Neural progenitor cell (in vitro differentiated cells): ENCODE measurements around the gene CHMP4B. TPM values are rescaled to one million over a fixed set of nuclear protein-coding genes. Genes with fewer than 3 reads are reported as not detected.
A peak's percentile ranks its signal among the peaks of the same experiment; 100 is the strongest.

ENCODE experiments used
- DNase-seq: peaks from one replicate; pipeline ENCODE4 v3.0.0-alpha.2; 2016; ENCODE audit warnings: low spot score
- H2AFZ ChIP-seq: fragments of 200-600 bp; sonication (generic); replicated peaks from 2 replicates; pipeline ENCODE4 v1.6.1; 2016; ENCODE audit warnings: antibody characterized with exemption
- H3F3A ChIP-seq: fragments of 200-600 bp; sonication (generic); 2 replicates; pipeline ENCODE4 v1.6.1; 2016; ENCODE audit warnings: antibody characterized with exemption, low read depth
- H3K27ac ChIP-seq: fragments of 200-600 bp; sonication (generic); 2 replicates; pipeline ENCODE4 v1.5.1; 2016; ENCODE audit warnings: mild to moderate bottlenecking
- H3K27me3 ChIP-seq: fragments of 200-600 bp; sonication (generic); 2 replicates; pipeline ENCODE4 v1.6.1; 2016; ENCODE audit warnings: mild to moderate bottlenecking, moderate library complexity
- H3K36me3 ChIP-seq: fragments of 200-600 bp; sonication (generic); 2 replicates; pipeline ENCODE4 v1.5.1; 2016
- H3K4me1 ChIP-seq: fragments of 200-600 bp; sonication (generic); 2 replicates; pipeline ENCODE4 v1.6.1; 2016; ENCODE audit warnings: mixed run types
- H3K4me2 ChIP-seq: fragments of 200-600 bp; sonication (generic); 2 replicates; pipeline ENCODE4 v1.6.1; 2016
- H3K4me3 ChIP-seq: fragments of 200-600 bp; sonication (generic); 2 replicates; pipeline ENCODE4 v1.5.1; 2016
- H3K79me2 ChIP-seq: fragments of 200-600 bp; sonication (generic); 2 replicates; pipeline ENCODE4 v1.6.1; 2016; ENCODE audit warnings: low read depth
- H3K9ac ChIP-seq: fragments of 200-600 bp; sonication (generic); 2 replicates; pipeline ENCODE4 v1.6.1; 2016
- H3K9me3 ChIP-seq: fragments of 200-600 bp; sonication (generic); 2 replicates; pipeline ENCODE4 v1.5.1; 2016; ENCODE audit warnings: low read depth
- H4K20me1 ChIP-seq: fragments of 200-600 bp; sonication (generic); 2 replicates; pipeline ENCODE4 v1.6.1; 2016; ENCODE audit warnings: low read depth
- H3K27ac Mint-ChIP-seq: 3 replicates; pipeline ENCODE4 v1.8.0; 2021; ENCODE audit warnings: mixed read lengths
- H3K27me3 Mint-ChIP-seq: 2 replicates; pipeline ENCODE4 v1.8.0; 2022; ENCODE audit warnings: low read depth, mild to moderate bottlenecking, inconsistent platforms, moderate library complexity, mixed read lengths; ENCODE audit not compliant: insufficient read depth
- H3K36me3 Mint-ChIP-seq: 3 replicates; pipeline ENCODE4 v1.8.0; 2021; ENCODE audit warnings: mixed read lengths
- H3K4me1 Mint-ChIP-seq: 3 replicates; pipeline ENCODE4 v1.8.0; 2021; ENCODE audit warnings: mixed read lengths
- H3K4me3 Mint-ChIP-seq: 3 replicates; pipeline ENCODE4 v1.8.0; 2021; ENCODE audit warnings: mild to moderate bottlenecking, moderate library complexity, mixed read lengths
- H3K9me3 Mint-ChIP-seq: 3 replicates; pipeline ENCODE4 v1.8.0; 2020; ENCODE audit warnings: mixed read lengths
- EZH2 ChIP-seq: fragments of 200-600 bp; sonication (generic); IDR thresholded peaks from 2 replicates; pipeline ENCODE4 v1.6.1; 2017; ENCODE audit warnings: antibody characterized with exemption, mild to moderate bottlenecking, moderate library complexity
- EZH2phosphoT487 ChIP-seq: fragments of 200-600 bp; sonication (generic); IDR thresholded peaks from 2 replicates; pipeline ENCODE4 v1.6.1; 2017; ENCODE audit warnings: antibody characterized with exemption
- total RNA-seq: library from RNA; depleted of rRNA; stranded (reverse); fragments of >200 nt; gene quantifications from 2 replicates; pipeline ENCODE4 v1.2.3, GENCODE V29; 2015; ENCODE audit warnings: low replicate concordance
- TF ChIP-seq, protein P1 (sequence below): fragments of 200-600 bp; sonication (generic); IDR thresholded peaks from 2 replicates; pipeline ENCODE4 v1.5.1; 2017; ENCODE audit warnings: antibody characterized with exemption, mild to moderate bottlenecking

CHMP4B gene
- total RNA-seq, 1 donor from 2014 or later, result 40.7 TPM

DNA sequence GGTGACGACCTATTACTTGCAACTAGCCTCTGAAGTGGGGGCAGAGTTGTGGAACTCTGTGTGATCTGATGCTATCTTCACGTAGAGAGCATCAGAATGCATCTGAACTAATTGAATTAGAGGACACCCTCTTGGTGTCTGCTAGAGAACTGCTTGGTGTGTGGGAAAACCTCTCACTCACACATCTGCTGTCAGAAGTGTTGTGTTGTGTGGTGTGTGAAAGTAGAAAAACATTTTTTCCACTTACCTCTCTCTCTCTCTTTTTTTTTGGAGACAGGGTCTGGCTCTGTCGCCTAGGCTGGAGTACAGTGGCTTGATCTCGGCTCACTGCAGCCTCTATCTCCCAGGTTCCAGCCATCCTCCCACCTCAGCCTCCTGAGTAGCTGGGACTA lies 90.0 kb downstream of the CHMP4B start:
- DNase-seq, result no peak
- Histone ChIP-seq H3K27me3 (no peaks in the 10 kb centered on the region), H3K4me2 (peak overlapping the region; percentile 60), H3K27ac (peak overlapping the region; percentile 24), H3K4me3 (peak overlapping the region; percentile 3), H3K36me3 (no peaks in the 10 kb centered on the region), H3K9ac (no peak overlapping the region), H3F3A (peaks cover 25% of the 10 kb centered on the region), H2AFZ (peak overlapping the region; percentile 44), H3K9me3 (no peaks in the 10 kb centered on the region), H4K20me1 (no peaks in the 10 kb centered on the region), H3K79me2 (no peaks in the 10 kb centered on the region), H3K4me1 (peaks cover 16% of the 10 kb centered on the region)
- TF ChIP-seq, protein P1, sequence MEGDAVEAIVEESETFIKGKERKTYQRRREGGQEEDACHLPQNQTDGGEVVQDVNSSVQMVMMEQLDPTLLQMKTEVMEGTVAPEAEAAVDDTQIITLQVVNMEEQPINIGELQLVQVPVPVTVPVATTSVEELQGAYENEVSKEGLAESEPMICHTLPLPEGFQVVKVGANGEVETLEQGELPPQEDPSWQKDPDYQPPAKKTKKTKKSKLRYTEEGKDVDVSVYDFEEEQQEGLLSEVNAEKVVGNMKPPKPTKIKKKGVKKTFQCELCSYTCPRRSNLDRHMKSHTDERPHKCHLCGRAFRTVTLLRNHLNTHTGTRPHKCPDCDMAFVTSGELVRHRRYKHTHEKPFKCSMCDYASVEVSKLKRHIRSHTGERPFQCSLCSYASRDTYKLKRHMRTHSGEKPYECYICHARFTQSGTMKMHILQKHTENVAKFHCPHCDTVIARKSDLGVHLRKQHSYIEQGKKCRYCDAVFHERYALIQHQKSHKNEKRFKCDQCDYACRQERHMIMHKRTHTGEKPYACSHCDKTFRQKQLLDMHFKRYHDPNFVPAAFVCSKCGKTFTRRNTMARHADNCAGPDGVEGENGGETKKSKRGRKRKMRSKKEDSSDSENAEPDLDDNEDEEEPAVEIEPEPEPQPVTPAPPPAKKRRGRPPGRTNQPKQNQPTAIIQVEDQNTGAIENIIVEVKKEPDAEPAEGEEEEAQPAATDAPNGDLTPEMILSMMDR, result no peak
- TF ChIP-seq EZH2 (no peak), EZH2phosphoT487 (no peak)
- Mint-ChIP-seq H3K27ac (peak overlapping the region; percentile 58), H3K9me3 (no peaks in the 10 kb centered on the region), H3K4me3 (peak overlapping the region; percentile 17), H3K4me1 (peaks cover 21% of the 10 kb centered on the region), H3K27me3 (peaks cover 7% of the 10 kb centered on the region), H3K36me3 (no peaks in the 10 kb centered on the region)

DNA sequence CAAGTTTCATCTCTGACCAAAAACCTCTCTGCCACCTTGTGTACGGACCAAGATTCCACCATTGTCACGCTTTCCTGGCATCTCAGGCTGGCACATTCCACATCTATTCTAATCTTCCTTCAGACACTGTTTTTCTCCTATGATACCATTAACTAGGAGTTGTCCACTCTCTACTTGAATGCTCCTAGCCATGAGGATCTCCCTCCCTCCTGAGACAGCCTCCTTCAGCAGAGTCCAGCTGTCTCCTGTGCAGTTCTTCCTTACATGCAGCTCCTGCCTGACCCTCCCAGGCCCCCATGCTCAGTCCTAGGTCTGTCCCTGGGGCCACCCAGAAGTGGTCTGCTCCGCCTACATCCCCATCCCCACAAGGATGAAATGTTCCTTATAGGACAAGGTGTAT lies 90.9 kb downstream of the CHMP4B start:
- TF ChIP-seq EZH2phosphoT487 (no peak), EZH2 (no peak)
- TF ChIP-seq, protein P1, result no peak
- H3K9me3 ChIP-seq, result no peaks in the 10 kb centered on the region

More for the DNA sequence above, 90.9 kb downstream of the CHMP4B start:
- Histone ChIP-seq H2AFZ (no peak overlapping the region), H3K4me2 (no peak overlapping the region), H3K27ac (no peak overlapping the region), H3K9ac (no peak overlapping the region), H3F3A (peaks cover 25% of the 10 kb centered on the region), H4K20me1 (no peaks in the 10 kb centered on the region), H3K4me3 (no peak overlapping the region), H3K4me1 (peaks cover 16% of the 10 kb centered on the region), H3K79me2 (no peaks in the 10 kb centered on the region), H3K36me3 (no peaks in the 10 kb centered on the region), H3K27me3 (no peaks in the 10 kb centered on the region)
- Mint-ChIP-seq H3K27me3 (peaks cover 4% of the 10 kb centered on the region), H3K27ac (peak overlapping the region; percentile 9), H3K4me3 (no peak overlapping the region), H3K36me3 (no peaks in the 10 kb centered on the region), H3K4me1 (peaks cover 19% of the 10 kb centered on the region), H3K9me3 (no peaks in the 10 kb centered on the region)
- DNase-seq, result no peak

Other genes with a start within 250 kb of the CHMP4B start
- gene C20orf144, start 149.0 kb upstream of the CHMP4B start, total RNA-seq, result 0.53 TPM in 1 of 2 replicates, not detected in the other
- 0.19 TPM in 1 of 2 replicates, not detected in the other for gene ACTL10, start 144.4 kb upstream of the CHMP4B start, total RNA-seq
- 19.2 and 40.2 TPM in 2 replicates for gene NECAB3, start 136.9 kb upstream of the CHMP4B start, total RNA-seq
- 9.7 and 29.7 TPM in 2 replicates for gene E2F1, start 125.0 kb upstream of the CHMP4B start, total RNA-seq
- 3.5 and 6.1 TPM in 2 replicates for gene PXMP4, start 91.0 kb upstream of the CHMP4B start, total RNA-seq
- 0.82 and 2.5 TPM in 2 replicates for gene ZNF341, start 79.4 kb upstream of the CHMP4B start, total RNA-seq
- 102 and 178 TPM in 2 replicates for gene RALY, start 182.6 kb downstream of the CHMP4B start, total RNA-seq